DND-41 (cell line): ENCODE results near the gene B3GNT5.

Experiments
- ATAC-seq: fragments of 200-7000 bp; cut with Tn5 transposase; 3 replicates; pipeline ENCODE4 v1.9.1; 2021; ENCODE audit warnings: low read depth; ENCODE audit not compliant: insufficient read depth
- DNase-seq: peaks from one replicate; pipeline ENCODE4 v3.0.0-alpha.2; 2020
- H2AFZ ChIP-seq: 2 replicates; pipeline ENCODE4 v1.6.0; 2012; ENCODE audit warnings: low read depth, low read length
- H3K27ac ChIP-seq: 2 replicates; pipeline ENCODE4 v1.5.1; 2012; ENCODE audit warnings: low read length, inconsistent platforms
- H3K27me3 ChIP-seq: fragments of 200-600 bp; sonication (generic); 2 replicates; pipeline ENCODE4 v1.6.0; 2012; ENCODE audit warnings: low read length, mild to moderate bottlenecking, inconsistent platforms; ENCODE audit not compliant: insufficient read depth, poor library complexity
- H3K36me3 ChIP-seq: 2 replicates; pipeline ENCODE4 v1.5.1; 2012; ENCODE audit warnings: low read length, inconsistent platforms; ENCODE audit not compliant: insufficient read depth
- H3K4me1 ChIP-seq: 2 replicates; pipeline ENCODE4 v1.5.1; 2012; ENCODE audit warnings: mild to moderate bottlenecking, low read length; ENCODE audit not compliant: insufficient read depth
- H3K4me2 ChIP-seq: 2 replicates; pipeline ENCODE4 v1.6.0; 2012; ENCODE audit warnings: mild to moderate bottlenecking, moderate library complexity, low read length, inconsistent platforms; ENCODE audit not compliant: insufficient read depth
- H3K4me3 ChIP-seq, 2 experiments: fragments of 200-600 bp in 1 of 2; shearing (Covaris generic) in 1 of 2; 2 replicates each; pipeline ENCODE4 v1.5.1; 2012 to 2016; ENCODE audit warnings: inconsistent platforms in 2 of 2, low read length in 2 of 2, mild to moderate bottlenecking in 2 of 2, low read depth in 1 of 2, moderate library complexity in 1 of 2
- H3K79me2 ChIP-seq: 2 replicates; pipeline ENCODE4 v1.6.0; 2012; ENCODE audit warnings: low read length, inconsistent platforms; ENCODE audit not compliant: insufficient read depth
- H3K9ac ChIP-seq: 2 replicates; pipeline ENCODE4 v1.6.0; 2012; ENCODE audit warnings: low read depth, mild to moderate bottlenecking, inconsistent platforms, low read length, moderate library complexity
- H3K9me3 ChIP-seq: 2 replicates; pipeline ENCODE4 v1.5.1; 2012; ENCODE audit warnings: low read length, moderate library complexity, mild to moderate bottlenecking, inconsistent platforms; ENCODE audit not compliant: insufficient read depth, severe bottlenecking
- H4K20me1 ChIP-seq: 2 replicates; pipeline ENCODE4 v1.6.0; 2012; ENCODE audit warnings: low read length; ENCODE audit not compliant: insufficient read depth
- EZH2 ChIP-seq: IDR thresholded peaks from 3 replicates; pipeline ENCODE4 v1.6.1; 2012; ENCODE audit warnings: borderline replicate concordance, low read depth, mild to moderate bottlenecking, moderate library complexity, low read length, inconsistent platforms; ENCODE audit not compliant: severe bottlenecking
- TF ChIP-seq, protein P1 (sequence below): IDR thresholded peaks from 2 replicates; pipeline ENCODE4 v1.5.1; 2012; ENCODE audit warnings: borderline replicate concordance, low read length, moderate library complexity, mild to moderate bottlenecking; ENCODE audit not compliant: poor library complexity, severe bottlenecking; ENCODE audit errors: extremely low read depth

Gene B3GNT5

DNA sequence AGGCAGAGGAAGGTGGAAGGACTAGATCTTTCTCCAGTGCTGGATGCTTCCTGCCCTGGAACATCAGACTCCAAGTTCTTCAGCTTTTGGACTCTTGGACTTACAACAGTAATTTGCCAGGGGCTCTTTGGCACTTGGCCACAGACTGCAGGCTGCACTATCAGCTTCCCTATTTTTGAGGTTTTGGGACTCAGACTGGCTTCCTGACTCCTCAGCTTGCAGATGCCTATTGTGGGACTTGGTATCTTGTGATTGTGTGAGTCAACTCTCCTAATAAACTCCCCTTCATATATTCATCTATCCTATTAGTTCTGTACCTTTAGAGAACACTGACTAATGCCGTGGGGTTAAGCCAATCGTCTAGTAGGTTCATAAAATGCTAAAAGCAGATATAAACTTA, 8.8 kb upstream of the B3GNT5 start:
- H3K79me2 ChIP-seq, result no peaks in the 10 kb centered on the region
- no peak overlapping the region for H3K4me2 ChIP-seq
- ATAC-seq (no peak), DNase-seq (no peak)
- H3K9ac ChIP-seq, result no peak overlapping the region
- TF ChIP-seq, protein P1, sequence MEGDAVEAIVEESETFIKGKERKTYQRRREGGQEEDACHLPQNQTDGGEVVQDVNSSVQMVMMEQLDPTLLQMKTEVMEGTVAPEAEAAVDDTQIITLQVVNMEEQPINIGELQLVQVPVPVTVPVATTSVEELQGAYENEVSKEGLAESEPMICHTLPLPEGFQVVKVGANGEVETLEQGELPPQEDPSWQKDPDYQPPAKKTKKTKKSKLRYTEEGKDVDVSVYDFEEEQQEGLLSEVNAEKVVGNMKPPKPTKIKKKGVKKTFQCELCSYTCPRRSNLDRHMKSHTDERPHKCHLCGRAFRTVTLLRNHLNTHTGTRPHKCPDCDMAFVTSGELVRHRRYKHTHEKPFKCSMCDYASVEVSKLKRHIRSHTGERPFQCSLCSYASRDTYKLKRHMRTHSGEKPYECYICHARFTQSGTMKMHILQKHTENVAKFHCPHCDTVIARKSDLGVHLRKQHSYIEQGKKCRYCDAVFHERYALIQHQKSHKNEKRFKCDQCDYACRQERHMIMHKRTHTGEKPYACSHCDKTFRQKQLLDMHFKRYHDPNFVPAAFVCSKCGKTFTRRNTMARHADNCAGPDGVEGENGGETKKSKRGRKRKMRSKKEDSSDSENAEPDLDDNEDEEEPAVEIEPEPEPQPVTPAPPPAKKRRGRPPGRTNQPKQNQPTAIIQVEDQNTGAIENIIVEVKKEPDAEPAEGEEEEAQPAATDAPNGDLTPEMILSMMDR, result no peak
- TF ChIP-seq EZH2, result no peak
- peaks cover 17% of the 10 kb centered on the region for H3K9me3 ChIP-seq
- peaks cover 3% of the 10 kb centered on the region for H3K27me3 ChIP-seq
- H3K36me3 ChIP-seq, result no peaks in the 10 kb centered on the region
- H3K4me3 ChIP-seq, result no peak overlapping the region
- H3K4me1 ChIP-seq, result no peaks in the 10 kb centered on the region
- no peak overlapping the region for H3K27ac ChIP-seq
- no peak overlapping the region for H2AFZ ChIP-seq
- no peaks in the 10 kb centered on the region for H4K20me1 ChIP-seq

DNA sequence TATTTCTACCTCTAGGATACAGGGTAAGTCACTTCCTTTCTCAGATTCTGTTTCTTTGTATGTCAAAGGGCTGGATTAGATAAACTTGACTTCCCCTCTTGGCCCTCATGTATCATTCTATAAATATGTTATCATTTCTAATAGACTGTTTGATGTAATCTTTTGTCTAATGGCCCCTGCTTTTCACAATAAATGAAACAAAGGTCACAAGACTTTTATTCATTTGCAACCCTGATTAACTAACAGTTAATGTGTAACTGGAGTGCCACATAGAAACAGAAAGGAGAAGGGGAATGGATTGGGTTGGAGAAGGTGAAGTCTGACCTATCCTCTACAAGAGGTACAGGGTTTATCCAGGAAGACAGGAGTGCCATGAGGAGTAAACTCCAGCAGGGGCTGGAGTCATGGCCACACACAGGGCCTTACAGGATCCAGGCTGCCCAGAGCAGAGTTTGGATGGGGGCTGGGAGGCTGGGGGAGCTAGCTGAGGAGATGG, 8.0 kb upstream of the B3GNT5 start:
- Histone ChIP-seq H3K4me3 (no peak overlapping the region), H4K20me1 (no peaks in the 10 kb centered on the region), H3K9ac (no peak overlapping the region), H2AFZ (no peak overlapping the region), H3K36me3 (no peaks in the 10 kb centered on the region), H3K27ac (no peak overlapping the region), H3K4me2 (no peak overlapping the region), H3K9me3 (peaks cover 17% of the 10 kb centered on the region), H3K4me1 (no peaks in the 10 kb centered on the region), H3K27me3 (peaks cover 3% of the 10 kb centered on the region), H3K79me2 (no peaks in the 10 kb centered on the region)
- TF ChIP-seq, protein P1, result no peak
- TF ChIP-seq EZH2, result no peak
- DNase-seq, result no peak
- ATAC-seq, result no peak

DNA sequence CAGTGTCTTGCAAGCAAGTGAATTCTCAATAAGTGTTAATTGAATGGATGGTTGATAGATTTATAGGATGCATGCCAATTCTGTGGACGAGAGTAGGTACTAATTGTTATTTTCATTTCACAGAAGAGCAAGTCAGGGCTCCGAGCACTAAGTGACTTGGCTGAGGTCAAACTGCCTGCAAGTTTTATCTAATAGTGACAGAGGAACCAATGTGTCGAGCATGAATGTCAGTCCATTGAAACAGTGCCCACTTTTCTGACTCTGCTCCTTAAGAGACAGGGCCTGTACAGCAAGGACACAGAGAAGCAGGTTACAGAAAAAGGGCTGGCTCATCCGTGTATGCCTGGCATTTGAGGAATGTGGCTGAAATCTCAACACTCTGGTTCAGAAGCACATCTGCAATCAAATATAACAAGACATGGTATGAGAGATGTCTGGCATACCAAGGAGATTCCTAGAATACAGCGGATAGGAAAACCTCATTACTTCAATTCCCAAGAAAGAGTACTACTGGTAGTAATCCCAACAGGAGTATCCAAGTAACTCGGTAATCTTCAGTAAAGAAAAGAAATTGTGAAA, 6.0 kb upstream of the B3GNT5 start:
- Histone ChIP-seq H3K4me1 (no peaks in the 10 kb centered on the region), H3K4me2 (no peak overlapping the region), H3K4me3 (no peak overlapping the region), H3K36me3 (no peaks in the 10 kb centered on the region), H3K9me3 (peaks cover 15% of the 10 kb centered on the region), H3K27me3 (peaks cover 3% of the 10 kb centered on the region), H3K27ac (no peak overlapping the region), H3K9ac (no peak overlapping the region), H3K79me2 (no peaks in the 10 kb centered on the region), H4K20me1 (no peaks in the 10 kb centered on the region), H2AFZ (no peak overlapping the region)
- no peak for ATAC-seq
- TF ChIP-seq, protein P1, result no peak
- TF ChIP-seq EZH2, result no peak
- no peak for DNase-seq
